DOHH2 (cell line): ENCODE results near the gene FKBP1B.

Source experiments
- H3F3A ChIP-seq: fragments of 200-600 bp; sonication (generic), shearing (Covaris generic); 2 replicates; pipeline ENCODE4 v1.6.0; 2016; ENCODE audit warnings: antibody characterized with exemption, mild to moderate bottlenecking; ENCODE audit not compliant: control insufficient read depth, insufficient read depth
- H3K27ac ChIP-seq: fragments of 200-600 bp; sonication (generic); 2 replicates; pipeline ENCODE4 v1.5.1; 2014; ENCODE audit warnings: low read depth, mild to moderate bottlenecking, low read length, moderate library complexity
- H3K27me3 ChIP-seq: fragments of 200-600 bp; sonication (generic); 2 replicates; pipeline ENCODE4 v1.6.1; 2014; ENCODE audit warnings: mild to moderate bottlenecking, low read length, mixed read lengths; ENCODE audit not compliant: control insufficient read depth
- H3K36me3 ChIP-seq: fragments of 200-600 bp; sonication (generic); 2 replicates; pipeline ENCODE4 v1.6.1; 2014; ENCODE audit warnings: mild to moderate bottlenecking, low read length, moderate library complexity, mixed read lengths; ENCODE audit not compliant: control insufficient read depth
- H3K4me1 ChIP-seq: fragments of 200-600 bp; sonication (generic); 2 replicates; pipeline ENCODE4 v1.6.1; 2014; ENCODE audit warnings: mild to moderate bottlenecking, low read length, mixed read lengths; ENCODE audit not compliant: control insufficient read depth
- H3K4me2 ChIP-seq: fragments of 200-600 bp; sonication (generic); 2 replicates; pipeline ENCODE4 v1.6.0; 2014; ENCODE audit warnings: mild to moderate bottlenecking, low read length, moderate library complexity
- H3K4me3 ChIP-seq: fragments of 200-600 bp; sonication (generic); 2 replicates; pipeline ENCODE4 v1.5.1; 2014; ENCODE audit warnings: mild to moderate bottlenecking, low read length, mixed read lengths
- H3K79me2 ChIP-seq: fragments of 200-600 bp; sonication (generic); 2 replicates; pipeline ENCODE4 v1.6.1; 2014; ENCODE audit warnings: mild to moderate bottlenecking, low read length, mixed read lengths; ENCODE audit not compliant: control insufficient read depth
- H3K9me2 ChIP-seq: fragments of 200-600 bp; sonication (generic); replicated peaks from 2 replicates; pipeline ENCODE4 v1.6.1; 2014; ENCODE audit warnings: mild to moderate bottlenecking, low read length, mixed read lengths; ENCODE audit not compliant: control insufficient read depth
- H3K9me3 ChIP-seq: fragments of 200-600 bp; sonication (generic); 2 replicates; pipeline ENCODE4 v1.6.1; 2014; ENCODE audit warnings: antibody characterized with exemption, low read length, mixed read lengths; ENCODE audit not compliant: control insufficient read depth, insufficient read depth
- H4K20me1 ChIP-seq: fragments of 200-600 bp; sonication (generic); 2 replicates; pipeline ENCODE4 v1.6.0; 2014; ENCODE audit warnings: low read depth, mild to moderate bottlenecking, antibody characterized with exemption, low read length, moderate library complexity; ENCODE audit not compliant: control insufficient read depth, insufficient read depth
- EZH2phosphoT487 ChIP-seq: fragments of 200-600 bp; sonication (generic); IDR thresholded peaks from 2 replicates; pipeline ENCODE4 v1.6.1; 2017; ENCODE audit warnings: borderline replicate concordance, mild to moderate bottlenecking, antibody characterized with exemption, low read length, moderate library complexity, mixed read lengths
- TF ChIP-seq, protein P1 (sequence below): fragments of 200-600 bp; sonication (generic); IDR thresholded peaks from one replicate; pipeline ENCODE4 v1.5.1; 2014; ENCODE audit warnings: antibody characterized with exemption, mild to moderate bottlenecking, low read depth, low read length; ENCODE audit not compliant: poor library complexity, severe bottlenecking

The FKBP1B gene

DNA sequence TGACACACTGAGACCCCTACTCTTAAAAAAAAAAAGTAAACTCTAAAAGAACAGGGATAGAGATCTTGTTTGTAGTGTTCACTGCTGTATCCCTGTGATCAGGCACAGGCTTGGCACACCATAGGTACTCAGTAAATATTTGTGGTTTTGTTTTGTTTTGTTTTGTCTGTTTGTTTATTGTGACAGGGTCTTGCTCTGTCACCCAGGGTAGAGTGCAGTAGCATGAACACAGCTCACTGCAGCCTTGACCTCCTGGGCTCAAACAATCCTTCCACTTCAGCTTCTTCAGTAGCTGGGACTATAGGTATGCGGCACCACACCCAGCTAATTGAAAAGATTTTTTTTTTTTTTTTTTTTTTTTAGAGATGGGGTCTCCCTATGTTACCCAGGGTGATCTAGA is 3.4 kb downstream of the FKBP1B start:
- no peaks in the 10 kb centered on the region for H3K9me2 ChIP-seq
- H3K27ac ChIP-seq = no peak overlapping the region
- no peaks in the 10 kb centered on the region for H3K79me2 ChIP-seq
- H3K4me3 ChIP-seq = no peak overlapping the region
- H3K27me3 ChIP-seq = peaks cover 24% of the 10 kb centered on the region
- no peaks in the 10 kb centered on the region for H3K9me3 ChIP-seq
- H4K20me1 ChIP-seq = no peaks in the 10 kb centered on the region
- H3K4me2 ChIP-seq = no peak overlapping the region
- H3F3A ChIP-seq = peaks cover 15% of the 10 kb centered on the region
- TF ChIP-seq EZH2phosphoT487 = no peak
- TF ChIP-seq, protein P1, sequence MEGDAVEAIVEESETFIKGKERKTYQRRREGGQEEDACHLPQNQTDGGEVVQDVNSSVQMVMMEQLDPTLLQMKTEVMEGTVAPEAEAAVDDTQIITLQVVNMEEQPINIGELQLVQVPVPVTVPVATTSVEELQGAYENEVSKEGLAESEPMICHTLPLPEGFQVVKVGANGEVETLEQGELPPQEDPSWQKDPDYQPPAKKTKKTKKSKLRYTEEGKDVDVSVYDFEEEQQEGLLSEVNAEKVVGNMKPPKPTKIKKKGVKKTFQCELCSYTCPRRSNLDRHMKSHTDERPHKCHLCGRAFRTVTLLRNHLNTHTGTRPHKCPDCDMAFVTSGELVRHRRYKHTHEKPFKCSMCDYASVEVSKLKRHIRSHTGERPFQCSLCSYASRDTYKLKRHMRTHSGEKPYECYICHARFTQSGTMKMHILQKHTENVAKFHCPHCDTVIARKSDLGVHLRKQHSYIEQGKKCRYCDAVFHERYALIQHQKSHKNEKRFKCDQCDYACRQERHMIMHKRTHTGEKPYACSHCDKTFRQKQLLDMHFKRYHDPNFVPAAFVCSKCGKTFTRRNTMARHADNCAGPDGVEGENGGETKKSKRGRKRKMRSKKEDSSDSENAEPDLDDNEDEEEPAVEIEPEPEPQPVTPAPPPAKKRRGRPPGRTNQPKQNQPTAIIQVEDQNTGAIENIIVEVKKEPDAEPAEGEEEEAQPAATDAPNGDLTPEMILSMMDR = no peak
- H3K4me1 ChIP-seq = peaks cover 17% of the 10 kb centered on the region
- H3K36me3 ChIP-seq = no peaks in the 10 kb centered on the region

DNA sequence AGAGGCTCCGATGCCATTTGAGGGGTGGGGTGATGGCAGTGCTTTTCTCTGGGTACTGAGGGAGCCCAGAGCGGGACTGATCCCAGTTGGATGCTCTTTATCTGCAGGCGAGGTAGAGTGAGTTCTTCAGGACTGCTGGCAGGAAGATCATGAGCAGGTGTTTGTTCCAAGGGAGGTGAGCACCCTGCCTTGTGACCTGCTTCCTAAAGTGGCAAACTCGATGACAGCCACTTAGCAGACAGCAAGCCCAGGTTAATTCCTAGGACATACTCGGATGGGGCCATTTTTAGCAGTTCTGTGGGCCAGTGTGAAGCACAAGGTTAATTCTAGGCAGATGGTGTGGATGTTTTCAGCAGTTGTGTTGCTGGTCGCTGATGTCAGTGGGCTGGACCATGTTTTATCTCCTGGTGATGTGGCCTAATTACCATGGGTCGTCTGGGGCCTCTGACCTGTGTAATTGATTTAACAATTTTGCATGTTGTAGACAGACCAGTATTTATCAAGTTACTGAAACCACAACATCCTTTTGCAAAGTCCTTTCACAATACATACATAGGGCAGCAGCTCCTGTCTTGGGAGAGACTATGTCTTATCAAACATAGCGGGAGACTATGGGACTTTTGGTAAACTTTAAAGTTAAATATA is 4.9 kb downstream of the FKBP1B start:
- TF ChIP-seq, protein P1 = no peak
- TF ChIP-seq EZH2phosphoT487 = no peak
- H3F3A ChIP-seq = peaks cover 10% of the 10 kb centered on the region

DNA sequence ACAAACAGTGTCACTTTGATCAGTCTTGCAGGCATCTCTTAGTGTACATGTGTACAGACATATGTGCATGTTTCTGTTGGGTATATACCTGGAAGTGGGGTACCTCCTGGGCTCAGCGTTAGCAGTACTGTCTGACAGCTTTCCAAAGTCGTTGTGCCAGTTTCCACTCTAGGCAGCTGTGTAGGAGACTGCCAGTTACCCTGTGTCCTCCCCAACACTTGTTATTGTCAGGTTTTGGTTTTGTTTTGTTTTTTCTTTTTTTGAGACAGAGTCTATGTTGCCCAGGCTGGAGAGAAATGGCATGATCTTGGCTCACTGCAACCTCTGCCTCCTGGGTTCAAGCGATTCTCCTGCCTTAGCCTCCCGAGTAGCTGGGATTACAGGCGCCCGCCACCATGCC is 6.2 kb downstream of the FKBP1B start:
- H3K4me1 ChIP-seq = peaks cover 8% of the 10 kb centered on the region
- H3K27ac ChIP-seq = no peak overlapping the region
- no peaks in the 10 kb centered on the region for H3K9me3 ChIP-seq
- peaks cover 11% of the 10 kb centered on the region for H3K27me3 ChIP-seq
- H3K79me2 ChIP-seq = no peaks in the 10 kb centered on the region
- H3K36me3 ChIP-seq = no peaks in the 10 kb centered on the region
- H3K9me2 ChIP-seq = no peaks in the 10 kb centered on the region
- H3K4me2 ChIP-seq = no peak overlapping the region
- TF ChIP-seq, protein P1 = no peak
- no peak for TF ChIP-seq EZH2phosphoT487
- H3F3A ChIP-seq = peaks cover 5% of the 10 kb centered on the region
- no peak overlapping the region for H3K4me3 ChIP-seq
- no peaks in the 10 kb centered on the region for H4K20me1 ChIP-seq

More for the DNA sequence above, 4.9 kb downstream of the FKBP1B start:
- Histone ChIP-seq H3K4me3 (no peak overlapping the region), H3K79me2 (no peaks in the 10 kb centered on the region), H4K20me1 (no peaks in the 10 kb centered on the region), H3K4me1 (peaks cover 15% of the 10 kb centered on the region), H3K4me2 (no peak overlapping the region), H3K9me3 (no peaks in the 10 kb centered on the region), H3K9me2 (no peaks in the 10 kb centered on the region), H3K36me3 (no peaks in the 10 kb centered on the region), H3K27ac (no peak overlapping the region), H3K27me3 (peaks cover 23% of the 10 kb centered on the region)
